HG02884 (cell line): ENCODE measurements around the gene NAA20.
A peak's percentile ranks its signal among the peaks of the same experiment; 100 is the strongest.

Experiments
- ATAC-seq: cut with Tn5 transposase; IDR thresholded peaks from one replicate; pipeline ENCODE4 v1.9.1; 2021; ENCODE audit warnings: mild to moderate bottlenecking, moderate library complexity; ENCODE audit not compliant: unreplicated experiment

The NAA20 gene

GRCh38 chr20:20018366-20018765 is 1.2 kb downstream of the NAA20 start:
- no peak for ATAC-seq

DNA sequence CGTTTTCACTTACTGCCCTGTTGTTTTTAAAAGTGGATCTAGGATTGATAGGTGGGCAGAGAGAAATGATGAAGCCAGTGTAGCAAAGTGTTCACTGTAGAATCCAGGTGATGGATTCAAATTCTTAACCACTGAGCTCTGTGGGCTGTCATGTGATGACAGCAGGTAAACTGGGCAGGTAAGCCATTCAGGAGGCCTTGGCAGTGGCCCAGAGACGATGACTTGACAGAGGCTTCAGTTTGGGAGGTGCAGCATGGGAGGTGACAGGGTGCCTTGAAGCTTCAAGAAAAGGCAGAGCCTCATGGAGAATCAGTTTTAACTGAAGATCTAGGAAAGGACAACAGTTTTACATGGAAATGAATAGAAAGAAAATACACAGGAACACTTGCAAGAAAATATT is 2.0 kb downstream of the NAA20 start:
- ATAC-seq: no peak

GRCh38 chr20:20020908-20021307 is 3.7 kb downstream of the NAA20 start:
- no peak for ATAC-seq

- no peak for ATAC-seq
Observed at GRCh38 chr20:20021835-20022234, 4.7 kb downstream of the NAA20 start.

DNA sequence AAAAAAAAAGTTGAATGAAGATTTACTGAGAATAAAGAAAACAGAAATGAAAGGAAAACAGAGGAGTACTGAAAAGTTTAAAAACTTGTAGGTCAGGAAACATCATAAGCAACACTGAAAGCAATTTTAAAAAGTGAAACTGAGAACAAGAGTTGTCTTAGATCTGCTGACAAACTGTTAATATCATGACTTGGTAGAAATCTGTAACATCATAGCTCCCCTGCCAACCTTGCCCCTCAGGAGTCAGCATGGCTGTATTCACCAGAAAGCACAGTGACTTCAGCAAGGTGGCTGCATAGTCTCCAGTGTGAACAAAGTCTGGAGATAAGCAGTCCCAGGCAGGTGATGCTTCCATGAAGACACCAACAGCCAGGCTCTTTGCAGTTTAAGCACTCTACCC is 5.3 kb downstream of the NAA20 start:
- peak; percentile 58 for ATAC-seq

DNA sequence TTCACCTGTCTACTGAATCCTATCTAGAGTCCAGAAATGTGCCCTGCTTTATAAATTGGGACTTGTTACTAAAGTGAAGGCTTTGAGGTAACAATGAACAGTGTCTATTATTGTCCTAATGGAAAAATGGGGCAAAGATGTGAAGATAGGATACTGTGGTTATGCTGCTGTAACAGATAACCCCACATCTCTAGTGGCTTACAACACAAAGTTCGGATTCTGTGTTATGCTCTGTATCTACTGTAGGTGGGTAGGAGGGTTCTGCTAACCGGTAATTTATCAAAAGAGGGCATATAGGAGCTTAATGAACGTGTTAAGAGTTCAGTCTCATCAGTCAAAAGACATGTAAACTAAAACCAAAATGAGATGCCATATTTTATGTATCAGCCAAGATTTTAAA is 6.2 kb downstream of the NAA20 start:
- ATAC-seq: no peak

DNA sequence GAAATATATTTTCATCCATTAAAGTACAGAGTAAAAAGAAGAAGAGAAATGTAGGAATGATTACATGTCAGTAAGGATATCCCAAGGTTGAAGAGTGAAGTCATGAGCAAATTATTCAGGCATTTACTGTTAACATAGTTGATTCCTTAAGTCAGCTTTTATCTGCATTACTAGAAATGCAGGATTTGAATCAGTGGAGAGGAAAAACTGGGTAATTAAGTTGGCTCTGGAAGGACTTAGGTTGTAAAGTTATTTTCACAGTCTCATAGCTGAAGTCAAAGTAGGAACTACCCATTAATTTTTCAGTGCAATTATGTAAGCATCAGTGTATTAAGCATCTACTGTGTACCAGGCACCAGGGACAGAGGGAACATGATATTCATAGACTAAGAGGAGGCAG is 7.8 kb downstream of the NAA20 start:
- no peak for ATAC-seq

GRCh38 chr20:20027284-20027683 is 10.1 kb downstream of the NAA20 start:
- ATAC-seq: no peak

GRCh38 chr20:20031790-20032189 is 14.6 kb downstream of the NAA20 start:
- no peak for ATAC-seq

DNA sequence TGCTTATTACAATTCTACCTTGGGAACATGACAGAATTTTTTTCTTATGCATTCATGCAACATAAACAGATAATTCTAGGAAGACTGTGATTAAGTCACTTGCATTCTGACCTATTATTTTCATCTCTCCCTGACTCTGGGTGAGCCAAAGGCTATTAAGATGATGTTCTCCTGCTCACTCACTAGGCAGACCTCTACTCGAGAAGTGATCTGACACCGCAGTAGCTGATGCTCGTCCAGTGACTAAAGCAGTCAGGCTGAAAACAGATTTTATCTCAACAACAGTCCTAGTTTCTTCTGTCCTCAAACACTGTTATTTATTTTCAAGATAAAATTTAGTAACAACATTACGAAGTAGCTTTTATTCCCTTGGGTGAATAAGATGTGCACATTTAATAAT is 17.3 kb downstream of the NAA20 start:
- ATAC-seq: no peak

DNA sequence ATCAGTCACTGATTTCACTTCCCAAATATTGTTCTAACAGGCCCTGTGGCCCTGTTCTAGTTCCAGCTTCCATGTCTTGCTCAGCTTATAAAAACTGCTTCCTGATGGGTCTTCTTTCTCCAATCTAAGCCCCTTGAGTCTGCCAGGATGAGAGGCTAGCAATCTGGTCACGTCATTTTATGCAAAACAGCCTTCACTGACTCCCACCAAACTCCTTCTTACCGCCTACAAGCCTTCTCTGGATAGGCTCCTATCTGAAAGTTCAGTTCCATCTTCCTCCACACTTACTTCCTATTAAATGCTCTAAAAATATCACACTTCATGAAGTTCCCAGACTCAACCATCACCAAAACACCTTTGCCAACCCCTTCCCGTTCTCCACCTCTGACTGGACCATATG is 19.6 kb downstream of the NAA20 start:
- no peak for ATAC-seq

- no peak for ATAC-seq
Observed at GRCh38 chr20:20037960-20038359, 20.8 kb downstream of the NAA20 start.

DNA sequence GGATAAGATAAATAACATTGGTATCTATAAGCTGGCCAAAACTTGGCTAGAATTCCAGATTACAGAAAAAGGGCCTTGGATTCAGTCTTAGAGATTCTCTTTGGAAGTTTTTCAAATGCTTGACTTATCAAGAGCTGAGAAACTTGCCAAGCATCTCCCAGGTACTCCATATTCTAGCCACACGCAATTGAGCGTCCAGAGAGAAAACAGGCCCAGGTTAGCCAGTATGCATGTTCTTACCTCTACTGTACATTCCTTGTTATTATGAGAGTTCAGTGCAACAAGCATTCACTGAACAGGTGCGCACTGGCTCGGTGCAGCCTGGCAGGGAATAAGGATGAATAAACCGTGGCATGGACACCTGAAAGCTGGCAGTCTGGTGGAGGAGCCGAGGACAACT is 21.4 kb downstream of the NAA20 start:
- no peak for ATAC-seq

DNA sequence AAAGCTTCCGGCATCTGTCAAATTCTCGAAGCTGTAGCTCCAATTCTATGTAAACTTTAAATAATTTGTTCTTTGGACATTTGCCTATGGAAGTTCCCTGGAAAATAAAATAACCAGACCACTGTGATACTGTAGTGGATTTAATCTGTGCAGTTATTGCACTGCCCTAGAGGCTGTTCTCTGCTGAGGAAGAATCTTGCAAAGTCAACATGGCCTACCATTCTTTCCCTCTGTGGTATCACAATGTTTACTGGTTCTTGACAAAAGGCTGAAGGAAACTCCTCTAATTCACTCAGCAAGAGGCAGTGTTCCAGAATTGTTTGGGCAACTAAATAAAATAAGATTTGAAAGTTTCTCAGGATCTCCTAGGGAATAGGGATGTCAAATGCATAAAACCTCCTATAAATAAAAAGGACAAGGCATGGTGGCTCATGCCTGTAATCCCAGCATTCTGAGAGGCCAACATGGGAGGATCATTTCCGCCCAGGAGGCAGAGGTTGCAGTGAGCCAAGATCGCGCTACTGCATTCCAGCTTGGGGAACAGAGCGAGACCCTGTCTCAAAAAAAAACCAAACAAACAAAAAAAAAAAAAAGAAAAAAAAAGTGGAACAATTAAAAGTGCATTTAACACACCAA is 22.7 kb downstream of the NAA20 start:
- no peak for ATAC-seq

DNA sequence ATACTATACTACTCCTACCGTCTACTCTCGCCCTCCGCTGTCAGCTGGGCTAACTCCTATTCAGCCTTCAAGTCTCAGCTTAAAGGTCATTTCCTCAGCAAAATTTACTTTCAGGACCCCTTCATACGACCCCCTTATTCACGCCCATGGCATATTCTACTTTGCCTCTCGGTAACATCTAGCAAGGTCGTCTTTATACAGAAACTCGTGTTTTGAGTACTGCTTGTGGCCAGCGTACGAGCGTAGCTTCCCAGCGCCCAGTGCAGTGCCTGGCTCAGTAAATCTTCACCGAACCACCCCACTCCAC is 34.6 kb downstream of the NAA20 start:
- peak; percentile 19 for ATAC-seq

DNA sequence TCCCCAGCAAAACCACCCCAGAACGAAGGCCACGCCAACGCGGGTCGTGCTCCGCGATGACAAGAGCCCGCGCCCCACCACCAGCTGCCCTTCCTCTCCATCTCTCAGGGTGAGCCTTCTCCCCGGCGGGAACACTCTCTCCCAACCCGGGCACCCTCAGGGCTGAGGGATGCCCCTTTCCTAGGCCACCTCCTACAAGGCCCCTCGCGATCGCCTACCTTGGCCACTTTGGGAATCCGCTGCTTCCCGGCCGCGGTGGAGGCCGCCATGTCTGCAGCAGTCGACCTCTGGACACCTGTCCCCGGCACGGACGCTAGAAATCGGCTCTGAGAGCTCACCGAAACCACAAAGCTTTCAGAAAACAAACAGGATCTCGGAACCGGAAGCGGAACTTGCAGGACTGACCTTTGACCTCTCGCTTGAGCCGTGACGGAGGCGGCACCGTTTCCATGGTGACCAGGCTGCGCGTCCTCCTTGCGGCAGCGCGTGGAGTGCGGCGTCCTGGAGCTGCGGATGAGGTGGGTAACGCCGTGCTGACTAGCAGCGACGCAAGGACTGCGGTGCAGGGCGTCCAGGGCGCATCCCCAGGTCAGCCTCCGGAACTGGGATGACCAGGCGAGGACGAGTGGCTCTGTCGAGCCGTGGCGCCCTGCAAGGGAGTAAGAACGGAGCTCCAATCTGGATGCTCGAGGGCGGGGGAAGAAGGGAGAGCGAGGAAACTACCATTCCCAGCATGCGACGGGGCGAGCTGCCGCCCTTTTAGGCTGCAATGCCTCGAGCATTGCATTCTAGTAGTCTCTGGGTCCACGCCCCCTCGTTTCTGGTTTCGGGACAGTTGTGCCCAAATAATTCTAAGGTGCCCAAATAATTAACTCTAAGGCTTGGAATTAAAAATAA is 35.2 kb downstream of the NAA20 start, which contains the start of the genes CFAP61 and CRNKL1:
Gene CFAP61, plus strand, starts transcription at position 459 of the 897 bp plus-strand sequence. CDS start 4,122 bp downstream, outside the sequence.
Gene CRNKL1, minus strand, starts transcription at position 393 of the 897 bp plus-strand sequence. Its CDS starts 124 bp downstream, at position 269.
- peak; percentile 92 for ATAC-seq

GRCh38 chr20:20060234-20060998 is 43.3 kb downstream of the NAA20 start:
- ATAC-seq: no peak

DNA sequence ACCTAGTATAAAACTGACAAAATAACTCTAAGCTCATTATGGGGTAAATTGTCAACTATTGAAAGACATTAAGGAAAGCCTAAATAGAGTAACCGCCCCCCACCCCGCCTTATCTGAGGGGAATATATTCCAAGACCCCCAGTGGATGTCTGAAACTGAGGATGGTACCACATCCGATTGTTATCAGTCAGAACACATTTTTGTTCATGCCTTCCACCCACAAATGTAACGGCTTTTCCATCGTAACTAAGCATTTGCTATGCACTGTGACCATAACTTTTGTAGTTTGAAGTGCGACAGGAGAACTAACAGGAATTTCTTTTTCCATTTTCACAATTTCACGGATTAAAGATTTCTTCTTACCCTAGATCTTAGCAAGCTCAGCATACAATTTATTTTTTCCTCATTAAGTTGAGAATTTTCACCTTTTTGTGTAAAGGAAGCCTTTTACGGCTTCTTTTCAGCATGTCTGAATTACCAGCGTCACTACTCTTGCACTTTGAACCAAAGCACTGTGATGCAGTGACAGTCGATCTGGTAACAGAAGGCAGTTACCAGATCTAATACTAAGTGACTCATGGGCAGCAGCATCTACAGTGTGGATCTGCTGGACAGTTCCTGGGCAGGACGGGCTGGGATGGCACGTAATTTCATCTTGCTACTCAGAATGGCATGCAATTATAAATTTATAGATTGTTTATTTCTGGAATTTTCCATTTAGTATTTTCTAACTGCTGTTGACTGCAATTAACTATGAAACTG is 47.0 kb downstream of the NAA20 start:
- no peak for ATAC-seq

GRCh38 chr20:20065361-20065760 is 48.2 kb downstream of the NAA20 start:
- no peak for ATAC-seq

DNA sequence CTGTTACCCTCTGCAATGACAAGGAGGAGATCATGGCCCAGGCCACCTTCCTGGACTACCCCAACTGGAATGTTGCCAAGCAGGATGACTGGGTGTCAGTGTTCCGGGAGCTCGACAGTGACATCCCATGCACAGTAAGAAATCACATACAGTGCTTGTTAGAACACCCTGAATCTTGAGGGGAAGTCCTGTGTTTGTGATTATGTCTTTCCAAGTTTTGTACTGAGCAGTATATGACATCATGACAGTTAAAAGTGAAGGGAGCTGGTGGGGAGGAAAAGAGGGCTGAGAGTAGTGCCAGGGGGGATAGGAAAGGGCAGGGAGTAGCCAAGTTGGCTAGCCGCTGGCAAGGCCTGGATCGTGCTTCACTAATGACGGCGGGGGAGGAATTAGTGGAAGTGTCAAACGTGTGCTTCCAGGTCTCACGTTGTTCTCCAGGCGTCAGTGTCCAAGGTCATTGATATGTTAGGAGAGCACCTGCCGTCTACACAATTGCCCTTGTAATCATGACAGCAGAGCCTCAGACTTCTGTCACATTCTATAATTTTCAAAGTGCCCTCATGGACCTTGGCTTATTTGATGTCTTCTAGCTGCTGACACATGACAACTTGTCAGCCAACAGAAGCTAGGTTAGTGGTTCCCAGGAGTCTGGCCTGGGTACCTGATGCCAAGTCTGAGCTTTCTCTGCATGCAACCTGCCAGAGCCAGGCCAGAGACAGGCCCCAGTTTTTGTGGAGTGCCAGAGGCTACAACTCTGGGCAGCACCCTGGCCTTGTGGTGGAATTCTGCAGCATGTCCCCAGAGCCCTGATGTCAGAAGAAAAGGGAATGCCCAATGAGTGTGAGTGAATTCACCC is 53.9 kb downstream of the NAA20 start:
- ATAC-seq: no peak
